Fibroblast of pulmonary artery (primary cell): ENCODE data around the gene OR13C9.

Experiments
- DNase-seq: peaks from one replicate; pipeline ENCODE4 v3.0.0-alpha.2; 2010; ENCODE audit warnings: low read depth
- H3K4me3 ChIP-seq: replicated peaks from 2 replicates; pipeline ENCODE4 v1.5.1; 2011; ENCODE audit warnings: low read depth, mild to moderate bottlenecking, control low read depth, low read length, moderate library complexity
- TF ChIP-seq, protein P1 (sequence below): IDR thresholded peaks from 2 replicates; pipeline ENCODE4 v1.5.1; 2011; ENCODE audit warnings: mild to moderate bottlenecking, control low read depth, low read length, inconsistent platforms; ENCODE audit errors: missing control alignments

OR13C9 gene

DNA sequence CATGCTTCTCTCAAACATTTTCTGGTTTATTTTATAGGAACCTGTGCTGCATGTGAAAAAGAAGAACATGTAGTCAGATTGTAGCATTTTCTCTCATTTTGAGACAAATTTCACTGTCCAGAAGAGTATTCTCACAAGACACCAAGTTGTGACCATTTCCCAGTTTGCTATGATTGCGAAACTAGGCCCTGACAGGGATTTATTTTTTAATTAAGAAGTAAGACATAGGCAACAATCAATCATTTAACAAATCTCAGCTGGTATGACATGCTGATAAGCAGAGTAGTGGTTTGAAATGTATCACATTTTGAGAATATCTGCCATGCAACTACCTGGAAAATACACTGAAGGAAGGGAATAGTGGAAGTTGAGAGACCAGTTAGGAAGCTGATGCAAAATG, 37.4 kb downstream of the OR13C9 start:
- H3K4me3 ChIP-seq: no peak overlapping the region
- TF ChIP-seq, protein P1, sequence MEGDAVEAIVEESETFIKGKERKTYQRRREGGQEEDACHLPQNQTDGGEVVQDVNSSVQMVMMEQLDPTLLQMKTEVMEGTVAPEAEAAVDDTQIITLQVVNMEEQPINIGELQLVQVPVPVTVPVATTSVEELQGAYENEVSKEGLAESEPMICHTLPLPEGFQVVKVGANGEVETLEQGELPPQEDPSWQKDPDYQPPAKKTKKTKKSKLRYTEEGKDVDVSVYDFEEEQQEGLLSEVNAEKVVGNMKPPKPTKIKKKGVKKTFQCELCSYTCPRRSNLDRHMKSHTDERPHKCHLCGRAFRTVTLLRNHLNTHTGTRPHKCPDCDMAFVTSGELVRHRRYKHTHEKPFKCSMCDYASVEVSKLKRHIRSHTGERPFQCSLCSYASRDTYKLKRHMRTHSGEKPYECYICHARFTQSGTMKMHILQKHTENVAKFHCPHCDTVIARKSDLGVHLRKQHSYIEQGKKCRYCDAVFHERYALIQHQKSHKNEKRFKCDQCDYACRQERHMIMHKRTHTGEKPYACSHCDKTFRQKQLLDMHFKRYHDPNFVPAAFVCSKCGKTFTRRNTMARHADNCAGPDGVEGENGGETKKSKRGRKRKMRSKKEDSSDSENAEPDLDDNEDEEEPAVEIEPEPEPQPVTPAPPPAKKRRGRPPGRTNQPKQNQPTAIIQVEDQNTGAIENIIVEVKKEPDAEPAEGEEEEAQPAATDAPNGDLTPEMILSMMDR: no peak
- DNase-seq: no peak

DNA sequence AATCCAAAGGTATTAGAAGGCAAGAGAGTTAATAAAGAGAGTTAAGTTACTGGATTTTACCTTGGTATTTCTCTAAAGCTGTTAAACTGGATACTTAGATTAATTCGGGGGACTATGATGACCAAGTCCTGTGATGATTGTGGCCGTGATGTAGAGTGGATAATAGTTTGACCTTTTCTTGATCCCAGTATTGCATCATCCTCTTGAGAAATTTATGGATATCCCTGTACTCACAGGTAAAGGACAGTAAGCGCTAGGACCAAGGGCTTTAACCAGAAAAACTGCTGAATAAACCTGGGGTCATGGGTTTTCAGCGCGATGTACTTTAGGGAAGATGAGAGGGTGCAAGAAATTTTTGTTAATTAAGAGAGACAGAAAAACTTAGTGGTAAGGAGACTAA, 40.7 kb downstream of the OR13C9 start:
- TF ChIP-seq, protein P1: no peak
- no peak for DNase-seq
- H3K4me3 ChIP-seq: no peak overlapping the region

DNA sequence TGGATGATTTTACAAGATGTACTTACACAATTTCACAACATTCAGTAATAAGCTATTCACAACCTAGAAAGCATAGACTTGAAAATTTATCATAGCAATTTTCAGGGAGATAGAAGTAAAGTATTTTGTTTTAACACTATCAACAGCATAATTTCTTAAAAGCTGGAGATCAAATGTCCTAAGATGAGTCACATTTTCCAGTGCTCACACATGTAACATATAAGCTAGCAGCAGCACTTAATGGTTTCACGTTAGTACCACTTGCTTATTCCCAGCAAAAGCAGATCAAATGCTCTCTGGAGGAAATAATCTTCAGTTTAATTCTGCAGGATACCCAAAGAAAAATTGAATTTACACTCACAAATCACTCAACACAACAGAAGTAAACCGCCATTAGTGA, 42.5 kb downstream of the OR13C9 start:
- TF ChIP-seq, protein P1: no peak
- no peak overlapping the region for H3K4me3 ChIP-seq
- DNase-seq: no peak

DNA sequence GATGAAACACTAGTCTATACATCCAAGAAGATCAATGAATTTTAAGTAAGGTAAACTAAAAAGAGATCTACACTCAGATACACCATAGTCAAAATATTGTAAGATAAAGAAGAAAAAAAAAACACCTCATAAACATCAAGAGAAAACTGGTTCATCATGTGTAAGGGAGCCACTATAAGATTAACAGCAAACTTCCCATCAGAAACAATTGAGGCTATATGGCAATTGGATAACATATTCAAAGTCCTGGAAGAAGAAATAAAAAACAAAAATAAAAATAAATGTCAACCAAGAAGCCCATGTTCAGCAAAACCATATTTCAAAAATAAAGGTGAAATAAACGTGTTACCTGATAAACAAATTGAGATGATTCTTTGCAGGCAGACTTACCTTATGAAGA, 45.4 kb downstream of the OR13C9 start:
- no peak for DNase-seq
- TF ChIP-seq, protein P1: no peak

DNA sequence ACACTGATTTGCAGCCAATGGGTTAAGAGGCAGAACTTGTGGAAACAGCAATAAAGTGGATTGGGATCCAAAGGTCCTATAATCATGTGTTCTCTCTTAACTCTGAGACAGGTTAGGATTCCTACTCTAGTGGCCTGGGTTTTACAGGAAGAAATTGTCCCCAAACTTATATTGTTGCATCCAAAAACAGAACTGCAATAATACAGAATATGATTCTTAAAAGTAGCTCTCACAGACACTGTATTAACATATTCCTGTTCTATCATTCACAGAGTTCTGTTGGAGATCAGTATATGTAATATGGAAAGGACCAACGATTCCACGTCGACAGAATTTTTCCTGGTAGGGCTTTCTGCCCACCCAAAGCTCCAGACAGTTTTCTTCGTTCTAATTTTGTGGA, 49.1 kb downstream of the OR13C9 start, which contains the start of gene OR13C8:
TSS of gene OR13C8 (plus strand) at position 301 of the 400 bp plus-strand sequence. CDS start at position 301, 0 bp downstream.
- no peak within 1 kb of the TSS for H3K4me3 ChIP-seq
- DNase-seq: no peak
- TF ChIP-seq, protein P1: no peak

More for the DNA sequence above, 45.4 kb downstream of the OR13C9 start:
- H3K4me3 ChIP-seq: no peak overlapping the region
